HepG2 (cell line): Measurements from ENCODE around the gene ZNF491. TPM values are rescaled to one million over a fixed set of nuclear protein-coding genes. Genes with fewer than 3 reads are reported as not detected.

Experiments used
- AHR ChIP-seq: IDR thresholded peaks from 2 replicates; pipeline ENCODE4 v1.6.1; 2018; ENCODE audit warnings: missing genetic modification reagents, missing compliant biosample characterization
- ATF7 ChIP-seq, 2 experiments: fragments of 450-650 bp in 1 of 2; sonication (generic) in 1 of 2; formaldehyde crosslinking in 1 of 2; IDR thresholded peaks; 2 replicates each; pipeline versions ENCODE4 v1.4.0 to v1.6.1; 2016 to 2020; ENCODE audit warnings: antibody characterized with exemption in 1 of 2, mild to moderate bottlenecking in 1 of 2, missing genetic modification reagents in 1 of 2
- ATM ChIP-seq: fragments of 450-650 bp; IDR thresholded peaks from 2 replicates; pipeline ENCODE4 v1.7.1; 2017; ENCODE audit warnings: mild to moderate bottlenecking, borderline replicate concordance
- BRCA1 ChIP-seq: sonication (generic); formaldehyde crosslinking; IDR thresholded peaks from 2 replicates; pipeline ENCODE4 v1.4.0; 2020; ENCODE audit warnings: missing genetic modification reagents
- HNRNPK ChIP-seq: fragments of 200-400 bp; formaldehyde crosslinking; IDR thresholded peaks from 2 replicates; pipeline ENCODE4 v1.6.1; 2018; ENCODE audit warnings: low read length, low read depth, moderate library complexity, mild to moderate bottlenecking; ENCODE audit not compliant: poor library complexity, severe bottlenecking
- HOXA5 ChIP-seq: sonication (generic); formaldehyde crosslinking; IDR thresholded peaks from 2 replicates; pipeline ENCODE4 v1.4.0; 2020; ENCODE audit warnings: missing genetic modification reagents
- KLF11 ChIP-seq: IDR thresholded peaks from 2 replicates; pipeline ENCODE4 v1.6.1; 2016; ENCODE audit warnings: missing compliant biosample characterization
- MIER2 ChIP-seq: IDR thresholded peaks from 2 replicates; pipeline ENCODE4 v1.6.1; 2016; ENCODE audit warnings: missing biosample characterization, missing genetic modification reagents
- MYC ChIP-seq: sonication (generic); formaldehyde crosslinking; IDR thresholded peaks from 2 replicates; pipeline ENCODE4 v1.9.0; 2021; ENCODE audit warnings: missing genetic modification reagents, borderline replicate concordance
- NFIC ChIP-seq: IDR thresholded peaks from 2 replicates; pipeline ENCODE4 v1.6.1; 2012; ENCODE audit warnings: mild to moderate bottlenecking, low read length, inconsistent platforms
- NFYB ChIP-seq: sonication (generic); formaldehyde crosslinking; IDR thresholded peaks from 2 replicates; pipeline ENCODE4 v1.4.0; 2020; ENCODE audit warnings: missing genetic modification reagents
- RBFOX2 ChIP-seq: fragments of 200-400 bp; formaldehyde crosslinking; IDR thresholded peaks from 2 replicates; pipeline ENCODE4 v1.6.1; 2017; ENCODE audit warnings: low read depth, mild to moderate bottlenecking, low read length
- REL ChIP-seq: sonication (generic); formaldehyde crosslinking; conservative IDR thresholded peaks from 2 replicates; pipeline ENCODE4 v1.8.0; 2022; ENCODE audit warnings: mild to moderate bottlenecking, missing genetic modification reagents, moderate library complexity
- REPIN1 ChIP-seq: sonication (generic); formaldehyde crosslinking; IDR thresholded peaks from 2 replicates; pipeline ENCODE4 v1.8.0; 2022; ENCODE audit warnings: missing genetic modification reagents, low read depth, mild to moderate bottlenecking, borderline replicate concordance
- SETDB1 ChIP-seq: sonication (generic); formaldehyde crosslinking; IDR thresholded peaks from 2 replicates; pipeline ENCODE4 v1.5.1; 2020; ENCODE audit warnings: missing genetic modification reagents, mild to moderate bottlenecking, borderline replicate concordance
- SMAD3 ChIP-seq: sonication (generic); formaldehyde crosslinking; IDR thresholded peaks from 2 replicates; pipeline ENCODE4 v1.4.0; 2020; ENCODE audit warnings: missing genetic modification reagents
- SP4 ChIP-seq: sonication (generic); formaldehyde crosslinking; IDR thresholded peaks from 2 replicates; pipeline ENCODE4 v1.8.1; 2023; ENCODE audit warnings: mild to moderate bottlenecking, missing genetic modification reagents
- STAG1 ChIP-seq: sonication (generic); formaldehyde crosslinking; IDR thresholded peaks from 2 replicates; pipeline ENCODE4 v1.4.0; 2020; ENCODE audit warnings: missing genetic modification reagents
- STAT5B ChIP-seq: sonication (generic); formaldehyde crosslinking; IDR thresholded peaks from 2 replicates; pipeline ENCODE4 v1.4.0; 2020; ENCODE audit warnings: missing genetic modification reagents
- TMF1 ChIP-seq: sonication (generic); formaldehyde crosslinking; IDR thresholded peaks from 2 replicates; pipeline ENCODE4 v1.8.1; 2022; ENCODE audit warnings: low read depth, missing genetic modification reagents
- ZFP1 ChIP-seq: IDR thresholded peaks from 2 replicates; pipeline ENCODE4 v1.6.1; 2016
- ZNF496 ChIP-seq: sonication (generic); formaldehyde crosslinking; IDR thresholded peaks from 2 replicates; pipeline ENCODE4 v1.8.1; 2023; ENCODE audit warnings: mild to moderate bottlenecking, moderate library complexity, missing genetic modification reagents; ENCODE audit not compliant: insufficient replicate concordance
- ZNF607 ChIP-seq: sonication (generic); formaldehyde crosslinking; IDR thresholded peaks from 2 replicates; pipeline ENCODE4 v1.5.1; 2020; ENCODE audit warnings: missing genetic modification reagents, mild to moderate bottlenecking, borderline replicate concordance
- ZNF879 ChIP-seq: sonication (generic); formaldehyde crosslinking; IDR thresholded peaks from 2 replicates; pipeline ENCODE4 v1.8.1; 2023; ENCODE audit warnings: missing genetic modification reagents
- ZSCAN25 ChIP-seq: sonication (generic); formaldehyde crosslinking; IDR thresholded peaks from 2 replicates; pipeline ENCODE4 v1.8.0; 2022; ENCODE audit warnings: mild to moderate bottlenecking, missing genetic modification reagents
- polyA plus RNA-seq, 8 experiments: library from polyadenylated mRNA; depleted of rRNA in 3 of 8; stranded (reverse) in 7 of 8; unstranded in 1 of 8; fragments of >200 nt; fragmentation: Illumina TruSeq in 4 of 8; extraction: Trizol in 4 of 8; gene quantifications; 2 replicates each; pipeline versions ENCODE4 v1.2.1 to v1.2.3, GENCODE V29; 2011 to 2016; ENCODE audit warnings: low read depth in 4 of 8, missing spikeins in 1 of 8, mixed read lengths in 1 of 8; ENCODE audit not compliant: insufficient read depth in 1 of 8
- total RNA-seq, 5 experiments: library from RNA; depleted of rRNA; stranded (reverse); fragments of >200 nt; fragmentation: Illumina TruSeq; extraction: Trizol; gene quantifications; 2 replicates each; pipeline ENCODE4 v1.2.3, GENCODE V29; 2016; ENCODE audit warnings: low read depth in 1 of 5
- TF ChIP-seq, protein P1 (sequence below): sonication (generic); formaldehyde crosslinking; IDR thresholded peaks from 2 replicates; pipeline ENCODE4 v1.9.0; 2021; ENCODE audit warnings: missing genetic modification reagents, mild to moderate bottlenecking, borderline replicate concordance
- TF ChIP-seq, protein P2 (sequence below): IDR thresholded peaks from 2 replicates; pipeline ENCODE4 v1.6.1; 2016; ENCODE audit warnings: control low read depth

ZNF491 gene
- total and polyA plus RNA-seq, 2 of the 13 experiments (the other 11 are each of a cell fraction or from before 2014, with no cell fraction given), result 0.57 to 2.2 TPM

DNA sequence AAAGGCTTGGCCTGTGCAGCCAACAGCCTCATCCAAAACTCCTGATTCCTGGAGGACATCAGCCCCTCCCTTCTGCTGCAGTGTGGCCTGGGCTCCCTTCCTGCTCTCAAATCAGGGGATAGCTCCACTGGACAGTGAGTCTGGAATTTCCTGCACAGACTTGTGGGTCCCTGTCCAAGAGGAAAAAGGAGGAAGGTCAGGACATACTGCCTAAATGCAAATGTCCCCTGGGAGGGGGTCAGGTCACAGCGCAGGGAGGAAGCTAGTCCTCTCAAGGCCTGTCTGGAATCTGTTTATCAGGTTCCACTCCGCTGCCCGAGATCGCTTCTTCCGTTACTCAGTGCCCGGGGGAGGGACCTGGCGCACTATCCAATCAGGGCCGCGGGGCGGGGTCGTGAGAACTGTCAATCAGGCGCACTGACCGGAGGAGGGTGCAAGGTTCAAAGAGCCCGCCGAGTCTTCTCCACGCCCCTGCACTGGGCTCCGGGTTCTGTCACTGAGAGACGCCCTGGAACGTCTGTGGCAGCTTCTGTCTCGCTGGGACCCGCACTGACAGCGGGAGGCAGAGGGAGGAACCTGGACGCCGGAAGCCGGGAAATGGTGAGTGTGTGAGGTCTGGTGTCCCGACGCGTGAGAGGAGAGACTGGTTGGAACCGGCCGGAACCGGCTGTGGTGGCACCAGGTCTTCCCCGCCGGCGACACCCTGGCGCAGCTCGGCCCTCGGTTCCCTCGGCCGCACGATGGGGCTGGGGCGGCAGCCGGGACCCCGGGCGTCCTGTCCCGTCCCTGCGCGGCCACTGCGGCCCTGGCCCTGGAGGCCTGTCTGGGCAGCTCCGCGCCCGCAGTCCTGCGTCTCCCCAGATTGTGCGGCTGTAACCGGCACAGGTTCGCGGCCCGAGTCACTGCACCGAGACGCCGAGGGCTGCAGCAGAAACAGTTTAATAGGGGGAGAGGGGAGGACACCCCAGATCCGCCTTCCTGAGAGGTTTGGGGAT lies 31.4 kb upstream of the ZNF491 start, which contains the start of gene ZNF441 (continued):
- TF ChIP-seq REPIN1 (CRISPR knock-in tag) (no peak; the same call in 1 of the 2 replicates), STAG1 (CRISPR knock-in tag) (no peak), ZFP1 (CRISPR knock-in tag) (no peak), SP4 (peak; percentile 91), BRCA1 (CRISPR knock-in tag) (no peak), NFYB (peak; percentile 94), AHR (no peak), SMAD3 (CRISPR knock-in tag) (no peak), REL (CRISPR knock-in tag) (no peak), ZNF496 (CRISPR knock-in tag) (no peak), TMF1 (CRISPR knock-in tag) (peak; percentile 77; the same call in 1 of the 2 replicates), NFIC (no peak), ATM (no peak), MIER2 (no peak), ZSCAN25 (CRISPR knock-in tag) (peak; percentile 84), ZNF607 (CRISPR knock-in tag) (peak; percentile 28; the same call in 1 of the 2 replicates), RBFOX2 (peak; percentile 77), KLF11 (CRISPR knock-in tag) (peak; percentile 72), STAT5B (CRISPR knock-in tag) (no peak), ATF7 (IDR thresholded peaks at IDR 0.05) (no peak), ATF7 (CRISPR knock-in tag; IDR thresholded peaks at IDR 0.05) (0 out of 2 replicates have a peak, but pooled peaks have one; percentile 63), HNRNPK (no peak), HOXA5 (CRISPR knock-in tag) (0 out of 2 replicates have a peak, but pooled peaks have one; percentile 60), SETDB1 (CRISPR knock-in tag) (no peak), ZNF879 (no peak), MYC (CRISPR knock-in tag) (peak; percentile 17; the same call in 1 of the 2 replicates)
- TF ChIP-seq, protein P1, sequence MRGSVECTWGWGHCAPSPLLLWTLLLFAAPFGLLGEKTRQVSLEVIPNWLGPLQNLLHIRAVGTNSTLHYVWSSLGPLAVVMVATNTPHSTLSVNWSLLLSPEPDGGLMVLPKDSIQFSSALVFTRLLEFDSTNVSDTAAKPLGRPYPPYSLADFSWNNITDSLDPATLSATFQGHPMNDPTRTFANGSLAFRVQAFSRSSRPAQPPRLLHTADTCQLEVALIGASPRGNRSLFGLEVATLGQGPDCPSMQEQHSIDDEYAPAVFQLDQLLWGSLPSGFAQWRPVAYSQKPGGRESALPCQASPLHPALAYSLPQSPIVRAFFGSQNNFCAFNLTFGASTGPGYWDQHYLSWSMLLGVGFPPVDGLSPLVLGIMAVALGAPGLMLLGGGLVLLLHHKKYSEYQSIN (CRISPR knock-in tag), result no peak
- TF ChIP-seq, protein P2, sequence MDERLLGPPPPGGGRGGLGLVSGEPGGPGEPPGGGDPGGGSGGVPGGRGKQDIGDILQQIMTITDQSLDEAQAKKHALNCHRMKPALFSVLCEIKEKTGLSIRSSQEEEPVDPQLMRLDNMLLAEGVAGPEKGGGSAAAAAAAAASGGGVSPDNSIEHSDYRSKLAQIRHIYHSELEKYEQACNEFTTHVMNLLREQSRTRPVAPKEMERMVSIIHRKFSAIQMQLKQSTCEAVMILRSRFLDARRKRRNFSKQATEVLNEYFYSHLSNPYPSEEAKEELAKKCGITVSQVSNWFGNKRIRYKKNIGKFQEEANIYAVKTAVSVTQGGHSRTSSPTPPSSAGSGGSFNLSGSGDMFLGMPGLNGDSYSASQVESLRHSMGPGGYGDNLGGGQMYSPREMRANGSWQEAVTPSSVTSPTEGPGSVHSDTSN (CRISPR knock-in tag), result peak; percentile 91
